SK-N-MC (cell line): ENCODE measurements around the gene APP.

Experiments
- EZH2 ChIP-seq: fragments of 200-600 bp; sonication (generic); IDR thresholded peaks from one replicate; pipeline ENCODE4 v1.6.1; 2017; ENCODE audit warnings: antibody characterized with exemption
- FOXP2 ChIP-seq: optimal IDR thresholded peaks from 2 replicates; pipeline ENCODE3; 2011; ENCODE audit warnings: mild to moderate bottlenecking, moderate library complexity; ENCODE audit not compliant: insufficient read depth; ENCODE audit errors: extremely low read length, control extremely low read depth
- POLR2AphosphoS5 ChIP-seq: IDR thresholded peaks from 2 replicates; pipeline ENCODE4 v1.6.1; 2012; ENCODE audit warnings: mild to moderate bottlenecking, low read depth, low read length, borderline replicate concordance

DNA sequence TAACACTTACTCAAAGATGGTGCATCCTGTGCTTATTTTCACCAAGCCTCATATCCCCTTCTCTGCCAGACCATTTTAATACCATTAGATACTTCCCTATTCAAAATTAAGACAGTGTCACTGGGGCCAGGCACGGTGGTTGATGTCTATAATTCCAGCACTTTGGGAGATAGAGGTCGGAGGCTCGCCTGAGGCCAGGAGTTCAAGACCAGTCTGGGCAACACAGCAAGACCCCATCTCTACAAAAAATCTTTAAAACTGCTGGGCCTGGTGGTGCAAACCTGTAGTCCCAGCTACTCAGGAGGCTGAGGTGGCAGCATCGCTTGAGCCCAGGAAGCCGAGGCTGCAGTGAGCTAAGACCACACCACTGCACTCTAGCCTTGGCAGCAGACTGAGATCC, 28.2 kb downstream of the APP start:
- TF ChIP-seq POLR2AphosphoS5 (no peak), EZH2 (no peak), FOXP2 (no peak)
